Activated effector memory CD4-positive, alpha-beta T cell treated with Interleukin-2 at 50 U/mL for 16 hours (primary cell): Measurements from ENCODE around the gene HBA2.
"Not testable (repeated sequence)": the region's sequence is repeated elsewhere in the genome, so short reads cannot be mapped to it uniquely, and the experiment has no call there.

ENCODE experiments used
- DNase-seq: peaks from one replicate; pipeline ENCODE4 v3.0.0-alpha.2; 2020

The HBA2 gene

GRCh38 chr16:172374-172941 lies at the start of gene HBA2:
HBA2 (plus strand) TSS chr16:172876; CDS start chr16:172913, 37 bp downstream.
- not testable (repeated sequence) for DNase-seq

GRCh38 chr16:123558-124350 lies 48.9 kb upstream of the HBA2 start:
- not testable (repeated sequence) for DNase-seq

DNA sequence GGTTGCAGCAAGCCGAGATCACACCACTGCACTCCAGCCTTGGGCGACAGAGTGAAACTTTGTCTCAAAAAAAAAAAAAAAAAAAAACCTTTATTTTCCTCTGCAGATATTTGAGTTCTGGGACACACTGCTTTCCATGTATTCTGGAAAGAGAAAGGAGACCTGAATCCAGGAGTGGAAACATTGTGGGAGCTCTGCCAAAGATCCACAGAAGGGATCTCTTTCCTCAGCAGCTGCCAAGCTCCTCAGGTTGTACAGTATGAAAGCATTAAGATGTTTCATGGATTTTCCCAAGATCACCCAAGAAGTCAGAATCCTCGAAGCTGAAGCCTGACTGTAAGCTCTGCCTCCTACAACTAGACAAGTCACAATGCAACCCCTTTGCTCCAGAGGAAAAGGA lies 47.7 kb upstream of the HBA2 start:
- DNase-seq = no peak

GRCh38 chr16:129075-129474 lies 43.6 kb upstream of the HBA2 start:
- no peak for DNase-seq

- DNase-seq = no peak
Observed at GRCh38 chr16:130533-131173, 42.0 kb upstream of the HBA2 start.

GRCh38 chr16:132120-132519 lies 40.6 kb upstream of the HBA2 start:
- no peak for DNase-seq

DNA sequence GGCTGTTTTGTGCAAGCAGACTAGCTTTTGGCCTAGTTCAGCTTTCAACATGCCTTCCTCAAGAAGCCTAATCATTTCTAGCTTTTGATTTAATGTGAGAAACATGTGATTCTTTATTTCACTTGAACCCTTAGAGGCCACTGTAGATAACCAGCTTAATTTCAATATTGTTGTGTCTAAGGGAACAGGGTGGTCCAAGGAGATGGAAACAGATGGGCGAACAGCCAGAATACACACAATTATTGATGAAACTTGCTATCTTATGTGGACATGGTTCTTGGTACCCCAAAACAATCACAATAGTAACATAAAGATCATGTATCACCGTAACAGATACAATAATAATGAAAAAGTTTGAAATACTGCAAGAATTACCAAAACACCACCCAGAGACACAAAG lies 39.0 kb upstream of the HBA2 start:
- no peak for DNase-seq

GRCh38 chr16:138049-138417 lies 34.6 kb upstream of the HBA2 start:
- DNase-seq = peak; percentile 9

DNA sequence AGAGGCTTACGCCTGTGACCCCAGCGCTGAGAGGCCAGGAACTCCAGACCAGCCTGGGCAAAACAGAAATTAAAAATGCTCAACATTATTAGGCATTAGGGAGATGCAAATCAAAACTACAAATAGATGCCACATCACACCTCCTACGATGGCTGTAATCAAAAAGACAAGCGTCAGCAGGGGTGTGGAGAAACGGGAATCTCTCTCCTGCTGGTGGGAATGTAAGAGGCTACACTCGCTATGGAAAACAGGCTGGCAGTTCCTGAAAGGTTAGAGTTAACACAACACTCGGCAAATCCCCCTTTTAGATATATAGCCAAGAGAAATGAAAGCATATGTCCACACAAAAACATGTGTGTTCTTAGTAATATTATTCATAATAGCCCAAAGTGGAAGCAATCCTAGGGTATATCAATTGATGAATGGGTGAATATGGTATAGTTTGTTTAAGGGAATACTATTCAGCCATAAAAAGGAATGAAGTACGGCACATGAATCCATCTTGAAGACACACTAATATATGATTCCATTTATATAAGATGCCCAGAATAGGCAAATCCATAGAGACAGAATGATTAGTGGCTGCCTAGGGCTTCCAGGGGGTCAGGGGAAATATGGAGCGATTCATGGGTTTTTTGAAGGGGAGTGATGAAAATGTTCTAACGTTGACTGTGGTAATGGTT lies 32.4 kb upstream of the HBA2 start:
- DNase-seq = no peak

DNA sequence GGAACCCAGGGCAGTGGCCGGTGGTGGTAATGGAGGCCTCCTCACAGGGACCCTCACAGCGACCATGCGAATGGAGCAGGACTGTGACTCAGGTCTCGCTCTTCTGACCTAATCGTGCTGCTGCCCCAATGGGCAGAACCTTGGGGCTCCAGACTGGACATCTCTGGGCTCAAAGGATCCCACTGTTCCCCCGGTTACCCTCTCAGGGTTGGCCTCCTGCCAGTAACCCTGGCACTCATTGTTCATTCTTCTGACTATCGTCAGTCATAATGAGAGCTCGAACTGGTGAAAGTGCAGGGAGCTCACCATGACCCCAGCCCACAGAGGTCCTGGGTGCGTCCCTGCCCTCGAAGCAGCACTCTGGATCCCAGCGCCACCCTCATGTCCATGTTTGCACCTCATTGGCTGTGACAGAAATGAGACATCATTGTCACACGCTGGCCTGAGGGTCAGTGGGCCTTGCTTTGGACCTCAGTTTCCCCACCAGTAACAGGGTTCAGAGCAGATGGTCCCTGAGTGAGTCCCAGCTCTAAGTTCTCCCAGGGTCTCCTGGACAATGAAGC lies 30.2 kb upstream of the HBA2 start:
- no peak for DNase-seq

DNA sequence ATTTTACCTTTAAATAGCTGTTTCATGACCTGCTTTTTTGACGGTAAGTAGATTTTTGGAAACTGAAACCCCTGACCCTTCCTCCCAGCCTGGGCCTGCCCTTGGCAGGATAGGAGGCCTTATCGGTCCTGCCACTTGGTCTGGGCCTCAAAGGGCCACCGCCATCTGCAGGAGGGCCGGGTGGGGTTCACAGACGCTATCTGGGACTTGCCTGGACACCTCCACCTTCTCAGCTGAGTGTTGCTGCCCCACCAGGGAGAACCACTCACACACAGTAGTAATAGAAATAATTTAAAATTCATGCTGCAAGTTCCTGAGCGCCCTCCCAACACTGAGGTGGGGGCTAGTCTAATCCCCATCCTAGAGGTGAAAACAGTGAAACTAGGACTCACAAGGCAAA lies 29.6 kb upstream of the HBA2 start:
- DNase-seq = no peak

DNA sequence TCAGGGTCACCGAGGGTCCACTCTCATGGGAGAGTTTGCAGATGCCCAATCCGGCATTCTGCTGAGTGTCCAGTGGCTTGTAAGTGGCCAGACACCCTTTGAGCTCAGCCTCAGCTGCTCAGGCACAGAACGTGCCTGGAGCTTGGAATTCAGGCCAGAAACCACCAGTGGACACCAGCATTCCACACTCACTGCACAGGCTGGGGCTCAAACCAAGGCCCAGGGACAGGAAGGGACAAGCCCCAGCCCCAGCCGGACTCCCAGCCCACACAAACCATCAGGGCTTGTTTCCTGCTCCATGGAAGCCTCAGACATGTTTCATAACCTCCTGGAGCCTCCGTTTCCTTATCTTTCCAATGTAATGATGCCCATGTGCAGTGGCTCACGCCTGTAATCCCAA lies 29.2 kb upstream of the HBA2 start:
- no peak for DNase-seq

- DNase-seq = no peak
Observed at GRCh38 chr16:144797-145252, 27.9 kb upstream of the HBA2 start.

DNA sequence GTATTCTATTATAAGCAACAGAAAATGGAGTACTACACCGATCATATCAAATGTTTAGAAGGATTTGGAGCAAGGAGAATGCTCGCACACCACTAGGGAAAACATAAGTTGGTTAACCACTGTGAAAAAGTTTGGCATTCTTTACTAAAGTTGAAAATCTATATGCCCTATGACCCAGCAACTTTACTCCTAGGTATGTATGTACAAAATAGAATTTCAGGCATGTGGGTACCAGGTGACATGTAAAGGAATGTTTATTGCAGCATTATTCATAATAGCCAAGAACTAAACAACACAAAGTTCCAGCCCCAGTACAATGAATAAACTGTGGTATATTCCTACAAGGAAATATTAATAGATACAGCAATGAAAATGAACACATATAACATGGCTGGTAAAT lies 26.0 kb upstream of the HBA2 start:
- DNase-seq = no peak

DNA sequence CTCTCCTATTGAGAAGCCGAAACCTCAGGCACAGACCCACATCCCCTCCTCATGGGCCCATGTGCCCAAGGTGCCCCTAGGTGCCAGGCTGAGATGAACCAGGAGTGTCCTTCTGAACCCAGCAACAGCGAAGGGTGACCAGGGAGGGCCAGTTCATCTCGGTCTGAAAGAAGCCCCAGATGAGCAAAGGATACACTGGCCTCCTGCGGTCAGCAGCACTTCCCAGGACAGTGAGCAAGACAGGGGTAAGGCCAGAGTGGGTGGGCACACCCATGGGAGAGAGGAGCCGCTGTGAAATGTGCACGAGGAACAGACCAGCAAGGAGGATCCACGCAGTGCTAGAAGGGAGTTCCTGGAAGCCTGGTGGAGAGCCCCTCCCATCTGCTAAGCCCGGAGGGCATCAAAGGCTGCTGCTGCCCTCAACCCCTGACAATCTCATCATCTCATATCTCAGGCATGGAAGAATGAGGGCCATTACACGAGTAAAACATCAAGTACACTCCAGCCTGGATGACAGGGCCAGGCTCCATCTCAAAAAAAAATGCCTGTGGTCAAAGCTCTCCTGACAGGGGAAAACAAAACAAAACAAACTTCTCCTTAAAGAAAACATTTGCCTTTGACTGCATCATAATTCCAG lies 23.5 kb upstream of the HBA2 start:
- no peak for DNase-seq

GRCh38 chr16:152141-153128 lies 20.2 kb upstream of the HBA2 start, which contains the start of gene HBZ:
HBZ (plus strand) TSS chr16:152644; CDS start chr16:152910, 266 bp downstream.
- DNase-seq = no peak

GRCh38 chr16:153129-153521 lies 19.6 kb upstream of the HBA2 start:
- not testable (repeated sequence) for DNase-seq

- DNase-seq = not testable (repeated sequence)
Observed at GRCh38 chr16:153550-154216, 19.0 kb upstream of the HBA2 start.

GRCh38 chr16:154217-155030 lies 18.3 kb upstream of the HBA2 start:
- no peak for DNase-seq

DNA sequence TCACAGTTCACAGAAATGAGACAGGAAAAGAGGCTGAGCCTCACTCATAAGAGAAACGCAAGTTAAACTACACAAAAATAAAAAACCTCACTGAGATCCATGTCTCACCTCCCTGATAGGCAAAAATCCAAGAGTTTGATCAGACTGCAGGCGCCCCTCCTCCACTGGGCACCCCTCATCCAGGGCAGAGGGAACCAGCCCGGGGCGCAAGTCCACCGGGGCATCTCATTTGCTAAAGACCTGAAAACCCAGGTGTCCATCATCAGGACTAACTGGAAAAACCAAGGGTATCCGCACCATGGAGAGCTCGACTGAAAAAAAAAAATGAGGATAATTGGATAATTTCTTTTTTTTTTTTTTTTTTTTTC lies 17.7 kb upstream of the HBA2 start:
- DNase-seq = no peak
